GM19438 (cell line): ENCODE measurements around the gene MXD3.
"Not testable (repeated sequence)": the region's sequence is repeated elsewhere in the genome, so short reads cannot be mapped to it uniquely, and the experiment has no call there.

Source experiments
- ATAC-seq: cut with Tn5 transposase; IDR thresholded peaks from one replicate; pipeline ENCODE4 v1.9.1; 2021; ENCODE audit warnings: low read depth; ENCODE audit not compliant: unreplicated experiment

Gene MXD3

GRCh38 chr5:177306103-177306640, 5.5 kb downstream of the MXD3 start:
- ATAC-seq = not testable (repeated sequence)

GRCh38 chr5:177304392-177305119, 7.1 kb downstream of the MXD3 start:
- no peak for ATAC-seq

- no peak for ATAC-seq
Observed at GRCh38 chr5:177303925-177304391, 7.7 kb downstream of the MXD3 start.

- ATAC-seq = peak; percentile 54
Observed at GRCh38 chr5:177303121-177303924, 8.4 kb downstream of the MXD3 start, which contains the start of the genes PRELID1 and RAB24. TSS of gene PRELID1 (plus strand) at chr5:177303799. CDS start at chr5:177303986, 187 bp downstream. TSS of gene RAB24 (minus strand) at chr5:177303719. CDS start at chr5:177303288, 431 bp downstream.

GRCh38 chr5:177302354-177303110, 9.2 kb downstream of the MXD3 start:
- no peak for ATAC-seq

GRCh38 chr5:177301503-177302165, 10.1 kb downstream of the MXD3 start:
- no peak for ATAC-seq

GRCh38 chr5:177300951-177301350, 10.7 kb downstream of the MXD3 start:
- no peak for ATAC-seq

GRCh38 chr5:177300236-177300880, 11.3 kb downstream of the MXD3 start:
- ATAC-seq = peak; percentile 38

GRCh38 chr5:177299697-177300096, 12.0 kb downstream of the MXD3 start:
- no peak for ATAC-seq

- no peak for ATAC-seq
Observed at GRCh38 chr5:177297922-177298321, 13.8 kb downstream of the MXD3 start.

GRCh38 chr5:177296581-177296980, 15.1 kb downstream of the MXD3 start:
- ATAC-seq = no peak

- ATAC-seq = no peak
Observed at GRCh38 chr5:177295924-177296323, 15.8 kb downstream of the MXD3 start.

- ATAC-seq = no peak
Observed at GRCh38 chr5:177294632-177295031, 17.1 kb downstream of the MXD3 start.

GRCh38 chr5:177293819-177294581, 17.7 kb downstream of the MXD3 start:
- no peak for ATAC-seq

- ATAC-seq = no peak
Observed at GRCh38 chr5:177291735-177292134, 20.0 kb downstream of the MXD3 start.

GRCh38 chr5:177290816-177291596, 20.7 kb downstream of the MXD3 start:
- ATAC-seq = no peak

GRCh38 chr5:177288191-177288590, 23.5 kb downstream of the MXD3 start:
- no peak for ATAC-seq

GRCh38 chr5:177276886-177277285, 34.8 kb downstream of the MXD3 start:
- no peak for ATAC-seq
